GM20000 (cell line): ENCODE measurements around the gene LY6G6D.

Experiments
- DNase-seq: peaks from one replicate; pipeline ENCODE4 v3.0.0; 2012; ENCODE audit warnings: low spot score
- CTCF ChIP-seq: IDR thresholded peaks from 2 replicates; pipeline ENCODE4 v1.5.1; 2012; ENCODE audit warnings: mild to moderate bottlenecking, control low read depth; ENCODE audit errors: extremely low read depth, missing control alignments

The LY6G6D gene

GRCh38 chr6:31692886-31693285 is 22.3 kb upstream of the LY6G6D start:
- no peak for TF ChIP-seq CTCF
- no peak for DNase-seq

GRCh38 chr6:31693535-31693934 is 21.6 kb upstream of the LY6G6D start:
- DNase-seq: no peak

GRCh38 chr6:31697555-31697954 is 17.6 kb upstream of the LY6G6D start:
- TF ChIP-seq CTCF: no peak
- DNase-seq: no peak

More at GRCh38 chr6:31693535-31693934, 21.6 kb upstream of the LY6G6D start:
- TF ChIP-seq CTCF: no peak

GRCh38 chr6:31700740-31701401 is 14.3 kb upstream of the LY6G6D start:
- DNase-seq: no peak
- no peak for TF ChIP-seq CTCF

- DNase-seq: no peak
- no peak for TF ChIP-seq CTCF
Measured at GRCh38 chr6:31701666-31702404, 13.3 kb upstream of the LY6G6D start.

- peak; percentile 42 for DNase-seq
Measured at GRCh38 chr6:31702405-31702818, 12.7 kb upstream of the LY6G6D start.

More at GRCh38 chr6:31702405-31702818, 12.7 kb upstream of the LY6G6D start:
- no peak for TF ChIP-seq CTCF
